B cell (primary cell): ENCODE data around the gene TAF1B. TPM values are rescaled to one million over a fixed set of nuclear protein-coding genes. Genes with fewer than 3 reads are reported as not detected.

Experiments
- ATAC-seq: fragments of 200-7000 bp; cut with Tn5 transposase; one replicate; pipeline ENCODE4 v1.10.0; 2021; ENCODE audit warnings: low read depth, mild to moderate bottlenecking, moderate number of reproducible peaks, moderate library complexity
- CTCF ChIA-PET: fragments of 350-600 bp; sonication (Branson Sonifier 250); formaldehyde crosslinking; loops from one replicate; lab custom pipeline; 2021; ENCODE audit warnings: antibody characterized with exemption, inconsistent platforms; lab: Charles Lee
- POLR2A ChIA-PET: fragments of 350-600 bp; sonication (Branson Sonifier 250); formaldehyde crosslinking; loops from one replicate; lab custom pipeline; 2021; ENCODE audit warnings: antibody characterized with exemption; lab: Charles Lee
- DNase-seq: peaks from one replicate; pipeline ENCODE4 v3.0.0; 2013
- H2AFZ ChIP-seq: 2 replicates; pipeline ENCODE4 v1.6.1; 2012; ENCODE audit warnings: mild to moderate bottlenecking, low read depth, low read length; ENCODE audit not compliant: insufficient read depth, poor library complexity, severe bottlenecking
- H3K27ac ChIP-seq, 2 donors: 1 replicate in 1 of 2; 2 replicates in 1 of 2; pipeline ENCODE4 v1.5.1; 2012 to 2013; ENCODE audit warnings: low read length in 2 of 2, mild to moderate bottlenecking in 2 of 2, moderate library complexity in 1 of 2
- H3K27me3 ChIP-seq, 4 experiments: fragments of 200-600 bp in 1 of 4; sonication (generic) in 1 of 4; replicated peaks in 1 of 4; 1 replicate in 2 of 4; 2 replicates in 2 of 4; pipeline versions ENCODE4 v1.6.1 to v1.7.0; 2013 to 2016; ENCODE audit warnings: low read length in 3 of 4, mild to moderate bottlenecking in 2 of 4, mixed read lengths in 1 of 4, moderate library complexity in 1 of 4; ENCODE audit not compliant: insufficient read depth in 4 of 4, control insufficient read depth in 3 of 4; ENCODE audit errors: control extremely low read depth in 1 of 4
- H3K36me3 ChIP-seq, 2 experiments: replicated peaks in 1 of 2; 1 replicate in 1 of 2; 2 replicates in 1 of 2; pipeline versions ENCODE4 v1.6.1 to v1.7.1; 2013; ENCODE audit warnings: low read length in 1 of 2; ENCODE audit not compliant: insufficient read depth in 2 of 2, control insufficient read depth in 1 of 2; ENCODE audit errors: control extremely low read depth in 1 of 2, extremely low read depth in 1 of 2
- H3K4me1 ChIP-seq, 2 donors: fragments of 200-600 bp in 1 of 2; sonication (generic) in 1 of 2; 1 replicate in 1 of 2; 2 replicates in 1 of 2; pipeline versions ENCODE4 v1.5.1 to v1.6.1; 2013 to 2017; ENCODE audit warnings: low read length in 2 of 2; ENCODE audit not compliant: control insufficient read depth in 2 of 2, insufficient read depth in 2 of 2
- H3K4me2 ChIP-seq: replicated peaks from 2 replicates; pipeline ENCODE3; 2012; ENCODE audit warnings: mild to moderate bottlenecking, low read depth, low read length; ENCODE audit not compliant: poor library complexity, severe bottlenecking
- H3K4me3 ChIP-seq, 5 experiments: fragments of 200-600 bp in 1 of 5; sonication (generic) in 1 of 5; 1 replicate in 3 of 5; 2 replicates in 2 of 5; pipeline versions ENCODE4 v1.5.1 to v1.7.0; 2011 to 2016; ENCODE audit warnings: low read length in 4 of 5, mild to moderate bottlenecking in 4 of 5, low read depth in 2 of 5, control low read depth in 1 of 5, moderate library complexity in 1 of 5; ENCODE audit not compliant: insufficient read depth in 1 of 5; ENCODE audit errors: control extremely low read depth in 1 of 5, extremely low read depth in 1 of 5
- H3K79me2 ChIP-seq: fragments of 200-600 bp; sonication (generic); one replicate; pipeline ENCODE4 v1.6.0; 2016; ENCODE audit warnings: low read length; ENCODE audit not compliant: control insufficient read depth, insufficient read depth
- H3K9ac ChIP-seq: fragments of 200-600 bp; sonication (generic); 2 replicates; pipeline ENCODE4 v1.6.1; 2017; ENCODE audit warnings: mild to moderate bottlenecking, low read length, moderate library complexity
- H3K9me3 ChIP-seq, 3 donors: one replicate each; pipeline versions ENCODE4 v1.6.1 to v1.7.1; 2013; ENCODE audit warnings: low read length in 2 of 3; ENCODE audit not compliant: control insufficient read depth in 2 of 3, insufficient read depth in 1 of 3; ENCODE audit errors: control extremely low read depth in 1 of 3
- H4K20me1 ChIP-seq: 2 replicates; pipeline ENCODE4 v1.6.0; 2012; ENCODE audit warnings: mild to moderate bottlenecking, low read length; ENCODE audit not compliant: insufficient read depth, control insufficient read depth, poor library complexity, severe bottlenecking
- H3K27ac Mint-ChIP-seq: one replicate; pipeline ENCODE4 v1.8.0; 2021; ENCODE audit warnings: mixed read lengths
- H3K27me3 Mint-ChIP-seq: one replicate; pipeline ENCODE4 v1.8.0; 2021; ENCODE audit warnings: mixed read lengths
- H3K4me1 Mint-ChIP-seq: one replicate; pipeline ENCODE4 v1.8.0; 2021; ENCODE audit warnings: mixed read lengths
- H3K4me3 Mint-ChIP-seq: one replicate; pipeline ENCODE4 v1.8.0; 2021; ENCODE audit warnings: mixed read lengths
- H3K9me3 Mint-ChIP-seq: one replicate; pipeline ENCODE4 v1.8.0; 2022; ENCODE audit warnings: mixed read lengths; ENCODE audit not compliant: insufficient read depth
- CTCF ChIP-seq: fragments of 200-600 bp; IDR thresholded peaks from one replicate; pipeline ENCODE4 v1.8.0; 2022; ENCODE audit warnings: antibody characterized with exemption, mild to moderate bottlenecking
- EZH2 ChIP-seq: IDR thresholded peaks from 2 replicates; pipeline ENCODE4 v1.6.1; 2012; ENCODE audit warnings: borderline replicate concordance, low read depth, mild to moderate bottlenecking, moderate library complexity, low read length; ENCODE audit not compliant: insufficient read depth, poor library complexity, severe bottlenecking
- WGBS: methylation state at CpG from one replicate; pipeline ENCODE4 v1.1.5; 2013; ENCODE audit warnings: missing lambda C conversion rate; ENCODE audit not compliant: insufficient coverage; 5-methylcytosine and 5-hydroxymethylcytosine counted together
- intact Hi-C: fragments of 100-400 bp; cut with micrococcal nuclease; formaldehyde crosslinking; loops from one replicate; pipeline ENCODE4 v1.10.0; 2022
- polyA plus RNA-seq: library from polyadenylated mRNA; depleted of rRNA; stranded (reverse); fragments of >200 nt; gene quantifications from 2 replicates; pipeline ENCODE4 v1.2.3, GENCODE V29; 2012
- total RNA-seq, 2 donors: library from RNA; stranded (reverse); fragments of 120-200 nt in 1 of 2; gene quantifications; 1 replicate in 1 of 2; 2 replicates in 1 of 2; pipeline versions ENCODE4 v1.2.3 to v1.2.4, GENCODE V29; 2013 to 2022

Gene TAF1B
- total and polyA plus RNA-seq, 2 donors (not counting 1 experiment from before 2014, with no cell fraction given): 4.5 to 25.5 TPM

GRCh38 chr2:9797681-9798556, 45.4 kb upstream of the TAF1B start:
- no peak overlapping the region for H3K4me3 Mint-ChIP-seq
- H3K27ac ChIP-seq: no peak overlapping the region

More at GRCh38 chr2:9797681-9798556, 45.4 kb upstream of the TAF1B start:
- ChIA-PET CTCF (interaction anchor here (0.8 to 5.9 kb wide), 5 partner anchors 16 to 249 kb away, joined by 3 to 47 read pairs (median 3); no protein-coding TSS in a partner anchor), POLR2A (no interaction called here)
- TF ChIP-seq EZH2 (no peak), CTCF (no peak)
- Histone ChIP-seq H4K20me1 (no peaks in the 10 kb centered on the region), H3K4me2 (no peak overlapping the region), H3K9me3 (peaks cover 0 to 13% (median 0%) of the 10 kb centered on the region in 3 donors), H3K9ac (no peak overlapping the region), H3K36me3 (no peaks in the 10 kb centered on the region), H3K4me3 (no peak overlapping the region), H3K4me1 (peaks cover 19 to 32% of the 10 kb centered on the region in 2 donors), H3K79me2 (no peaks in the 10 kb centered on the region), H2AFZ (no peak overlapping the region), H3K27me3 (peaks cover 0 to 4% (median 0%) of the 10 kb centered on the region in 4 experiments)
- peaks cover 30% of the 10 kb centered on the region for H3K4me1 Mint-ChIP-seq
- H3K27me3 Mint-ChIP-seq: peaks cover 7% of the 10 kb centered on the region
- H3K27ac Mint-ChIP-seq: no peak overlapping the region
- ATAC-seq: no peak
- intact Hi-C loops: no loop called here
- no peak for DNase-seq
- H3K9me3 Mint-ChIP-seq: no peaks in the 10 kb centered on the region
- 84% methylated on average over 18 of the region's 18 CpGs for WGBS
